HG02571 (cell line): ENCODE data around the gene PAF1.
"Not testable (repeated sequence)": the region's sequence is repeated elsewhere in the genome, so short reads cannot be mapped to it uniquely, and the experiment has no call there.

ENCODE experiments used
- ATAC-seq: cut with Tn5 transposase; IDR thresholded peaks from one replicate; pipeline ENCODE4 v1.9.1; 2021; ENCODE audit warnings: mild to moderate bottlenecking, moderate library complexity; ENCODE audit not compliant: unreplicated experiment

The PAF1 gene

GRCh38 chr19:39384839-39385568 is 5.9 kb downstream of the PAF1 start:
- ATAC-seq = no peak

- no peak for ATAC-seq
Observed at GRCh38 chr19:39382991-39383828, 7.7 kb downstream of the PAF1 start.

- no peak for ATAC-seq
Observed at GRCh38 chr19:39381910-39382611, 8.8 kb downstream of the PAF1 start.

GRCh38 chr19:39380521-39381502 is 10.1 kb downstream of the PAF1 start:
- no peak for ATAC-seq

GRCh38 chr19:39379865-39380396 is 11.0 kb downstream of the PAF1 start:
- no peak for ATAC-seq

GRCh38 chr19:39379366-39379765 is 11.5 kb downstream of the PAF1 start:
- ATAC-seq = not testable (repeated sequence)

GRCh38 chr19:39377373-39378362 is 13.2 kb downstream of the PAF1 start:
- ATAC-seq = no peak

GRCh38 chr19:39375929-39376328 is 15.0 kb downstream of the PAF1 start:
- ATAC-seq = no peak

GRCh38 chr19:39372941-39373340 is 18.0 kb downstream of the PAF1 start:
- ATAC-seq = no peak

GRCh38 chr19:39372047-39372802 is 18.7 kb downstream of the PAF1 start:
- ATAC-seq = no peak

- ATAC-seq = no peak
Observed at GRCh38 chr19:39370735-39371134, 20.2 kb downstream of the PAF1 start.

GRCh38 chr19:39369200-39369599 is 21.7 kb downstream of the PAF1 start:
- no peak for ATAC-seq

GRCh38 chr19:39365531-39365930 is 25.4 kb downstream of the PAF1 start:
- ATAC-seq = no peak

GRCh38 chr19:39363901-39364457 is 26.9 kb downstream of the PAF1 start:
- ATAC-seq = no peak

GRCh38 chr19:39362682-39363657 is 27.9 kb downstream of the PAF1 start:
- ATAC-seq = no peak

- ATAC-seq = no peak
Observed at GRCh38 chr19:39360599-39360998, 30.3 kb downstream of the PAF1 start.

GRCh38 chr19:39359026-39359425 is 31.9 kb downstream of the PAF1 start:
- ATAC-seq = no peak
